Muscle of back (tissue), 11 donors: ENCODE results near the gene VSIG8. TPM values are rescaled to one million over a fixed set of nuclear protein-coding genes. Genes with fewer than 3 reads are reported as not detected.
A peak's percentile ranks its signal among the peaks of the same experiment; 100 is the strongest.

Source experiments
- DNase-seq, 3 donors: peaks; one replicate each; pipeline versions ENCODE4 v3.0.0 to v3.0.0-alpha.2; 2013
- polyA plus RNA-seq, 10 donors: library from polyadenylated mRNA; unstranded; fragments of 120-200 nt; gene quantifications; one replicate each; pipeline ENCODE4 v1.2.1, GENCODE V29; 2013; ENCODE audit not compliant: insufficient read length in 10 of 10

Gene VSIG8
- polyA plus RNA-seq, 10 donors = 0.12 TPM; not detected in 9

DNA sequence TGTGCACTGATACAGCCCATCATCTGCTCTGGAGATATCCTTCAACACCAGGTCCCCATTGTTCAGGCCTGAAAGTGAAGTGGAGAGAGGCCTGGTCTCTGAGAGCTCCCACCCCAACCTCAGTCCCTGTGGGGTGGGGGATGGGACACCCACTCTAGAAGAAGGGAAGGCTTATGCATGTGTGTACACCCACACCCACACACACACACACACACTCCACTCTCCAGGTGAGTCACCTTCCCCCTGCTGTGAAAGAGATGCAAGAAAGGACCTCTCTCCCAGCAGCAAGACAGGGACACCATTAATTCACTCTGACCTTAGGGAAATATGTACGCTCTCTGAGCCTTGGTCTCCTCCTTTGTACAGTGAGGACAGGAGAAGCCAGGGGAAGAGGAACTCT, 5.9 kb downstream of the VSIG8 start:
- no peak for DNase-seq

DNA sequence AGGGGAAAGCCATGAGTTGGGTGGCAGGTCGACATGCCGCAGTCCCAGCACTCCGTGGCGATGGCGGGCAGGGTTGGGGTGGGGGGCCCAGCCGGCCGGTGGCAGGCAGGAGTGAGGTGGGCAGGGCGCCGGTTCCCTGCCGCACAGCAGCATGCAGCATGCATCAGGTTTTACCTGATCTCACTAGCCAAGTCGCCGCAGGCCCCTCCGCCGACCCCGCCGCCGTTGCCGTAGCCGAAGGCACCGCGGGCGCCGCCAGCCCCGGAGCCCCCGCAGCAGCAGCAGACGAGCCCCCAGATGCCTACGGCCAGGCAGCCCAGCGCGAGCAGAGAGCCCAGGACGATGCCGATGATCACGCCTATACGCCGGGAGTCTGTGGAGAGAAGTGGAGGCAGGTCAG, 6.7 kb downstream of the VSIG8 start:
- DNase-seq = no peak

DNA sequence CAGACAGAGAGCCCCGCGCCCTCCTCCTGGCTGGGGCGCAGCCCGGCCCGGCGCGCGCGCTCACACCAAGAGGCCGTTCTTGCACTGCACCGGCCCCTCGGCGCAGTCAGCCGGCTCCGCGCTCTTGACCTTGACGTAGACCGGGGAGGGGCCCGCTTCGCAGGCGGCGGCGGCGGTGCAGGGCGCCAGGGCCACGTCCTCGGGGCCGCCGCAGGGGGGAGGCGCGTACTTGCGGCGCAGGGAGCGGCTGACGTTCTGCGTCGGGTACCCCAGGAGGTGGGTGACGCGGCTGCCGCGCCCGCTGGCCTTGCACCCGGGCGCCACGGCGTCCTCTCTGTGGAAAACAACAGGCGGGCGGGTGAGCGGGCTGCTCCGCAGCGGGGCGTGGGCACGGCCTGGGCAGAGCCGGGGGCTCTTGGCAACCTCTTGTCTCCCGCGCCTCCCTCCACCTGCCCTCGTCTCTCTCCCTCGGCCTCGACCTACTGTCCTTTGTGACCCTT, 7.7 kb downstream of the VSIG8 start:
- peak; percentile 72 to 95 (median 88) for DNase-seq

DNA sequence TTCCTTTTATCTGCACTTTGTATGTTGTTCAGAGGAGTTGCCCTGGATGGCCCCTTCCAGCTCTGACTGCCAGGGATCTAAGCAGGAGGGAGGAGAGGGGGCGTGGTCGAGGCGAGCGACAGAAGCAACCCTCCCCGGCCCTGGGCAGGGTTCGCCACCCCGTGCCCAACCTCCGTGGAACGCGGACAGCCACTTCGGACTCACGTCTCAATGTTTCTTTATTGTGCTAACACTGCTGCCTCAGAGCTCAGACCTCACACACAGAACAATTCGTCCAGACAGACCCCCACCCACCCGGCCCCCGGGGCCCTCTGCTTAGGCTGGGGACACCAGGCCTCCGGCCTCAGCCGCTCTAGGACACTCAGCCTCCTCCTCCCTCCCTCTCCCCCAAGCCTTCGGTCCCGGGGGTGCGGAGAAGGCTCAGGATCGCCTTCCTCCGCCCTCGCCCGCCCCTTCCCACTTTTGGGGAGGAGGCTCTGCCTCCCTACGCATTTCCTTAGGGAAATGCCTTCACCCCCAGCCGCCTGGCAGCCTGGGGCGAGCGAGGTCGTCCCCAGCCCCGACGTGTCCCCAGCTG, 8.3 kb downstream of the VSIG8 start:
- peak; percentile 49 to 79 (median 64) for DNase-seq

DNA sequence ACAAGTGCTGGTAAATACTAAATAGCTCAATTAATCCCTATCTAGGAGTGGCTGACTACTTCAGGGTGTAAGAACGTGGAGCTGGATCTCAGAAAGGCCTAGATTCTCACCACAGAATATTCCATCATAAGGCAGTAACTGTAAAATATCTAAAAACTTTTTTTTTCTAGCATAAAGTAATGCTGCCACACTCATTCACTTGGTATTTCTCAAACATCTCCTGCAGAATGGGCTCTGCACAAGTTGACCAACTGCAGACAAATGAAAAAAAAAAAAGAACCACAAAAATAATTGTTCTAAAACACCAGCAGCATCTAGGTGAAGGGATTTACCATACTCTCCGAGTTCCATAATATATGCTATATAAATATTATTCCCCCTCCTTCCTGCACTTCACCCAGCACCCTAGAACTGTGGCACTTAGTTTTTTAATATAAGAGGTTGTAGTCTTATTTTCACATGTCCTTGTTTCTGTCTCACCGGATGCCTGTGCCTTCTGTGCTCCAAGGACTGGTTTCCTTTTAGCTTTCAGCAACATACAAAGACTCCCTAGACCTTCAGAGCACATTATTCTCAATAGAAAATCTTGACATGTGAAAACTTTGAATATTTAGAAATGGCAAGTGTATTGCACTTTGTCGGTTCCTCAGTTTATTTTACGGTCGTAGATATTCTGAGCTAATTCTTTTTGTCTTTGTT, 8.9 kb downstream of the VSIG8 start:
- DNase-seq = no peak

DNA sequence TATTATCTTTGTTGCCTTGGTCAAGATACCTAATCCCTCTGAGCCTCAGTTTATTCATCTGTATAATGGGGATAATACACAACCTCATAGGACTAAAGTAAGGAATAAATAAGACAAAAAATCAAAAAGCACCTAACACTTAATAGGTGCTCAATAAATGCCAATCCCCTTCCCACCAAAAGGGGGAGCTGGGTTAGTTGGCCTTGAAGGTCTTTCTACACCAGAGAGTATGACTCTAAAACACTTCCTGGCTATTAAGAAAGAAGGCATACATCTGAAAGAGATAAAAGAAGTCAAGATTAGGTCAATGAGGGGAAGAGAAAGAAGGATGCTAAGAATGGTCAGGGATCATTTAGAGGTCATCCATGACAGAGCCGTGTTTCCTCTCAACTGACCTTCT, 11.1 kb downstream of the VSIG8 start:
- no peak for DNase-seq

DNA sequence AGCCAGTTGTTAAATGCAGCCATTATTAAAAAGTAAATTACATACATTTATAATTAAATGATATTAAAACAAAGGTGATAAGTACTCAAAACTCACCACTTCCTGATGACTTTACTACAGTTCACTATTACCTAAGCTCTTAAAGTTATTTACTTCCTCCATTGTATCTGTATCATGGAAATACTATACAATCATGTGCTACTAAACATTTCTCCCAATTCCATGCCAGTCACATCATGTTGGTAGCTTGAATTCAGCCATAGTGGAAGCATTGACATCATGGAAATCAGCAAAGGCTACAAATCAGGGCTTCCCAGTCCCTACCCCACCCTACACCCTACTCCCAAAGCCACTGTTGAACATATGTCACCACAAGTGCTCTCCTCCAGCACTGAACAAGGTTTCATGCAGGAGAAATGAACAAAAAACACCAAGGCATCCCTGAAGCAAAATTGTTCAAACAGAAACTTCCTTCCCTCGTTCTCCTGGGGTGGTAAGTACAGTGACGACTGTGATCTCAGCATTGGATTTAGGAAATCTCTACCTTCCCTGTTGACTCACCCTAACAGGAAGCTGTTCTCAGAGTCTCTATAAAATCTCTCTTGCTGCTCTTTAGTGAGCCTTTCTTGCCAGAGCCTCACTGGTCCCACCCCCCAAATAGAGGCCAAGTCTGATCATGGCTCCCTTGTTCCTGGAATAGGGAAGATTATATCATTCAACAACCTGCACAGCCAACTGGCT, 12.7 kb downstream of the VSIG8 start:
- DNase-seq = no peak

DNA sequence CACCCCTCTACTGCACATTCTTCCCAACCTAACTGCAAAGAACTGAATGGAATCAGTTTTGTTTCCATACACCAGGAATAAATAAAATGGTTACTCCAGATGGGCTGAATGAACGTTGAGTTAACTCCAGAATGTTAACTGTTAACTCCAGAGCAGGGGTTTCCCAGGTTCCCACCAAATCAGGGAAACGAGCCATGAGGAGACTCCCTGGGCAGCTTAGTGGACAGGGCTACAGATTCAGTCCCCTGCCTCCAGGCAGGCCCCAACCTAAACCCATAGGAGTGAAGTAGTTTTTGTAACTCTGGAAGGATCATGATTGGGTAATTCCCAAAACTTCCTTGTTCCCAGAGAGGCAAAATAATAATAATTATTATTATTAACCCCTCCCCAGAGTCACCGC, 14.1 kb downstream of the VSIG8 start:
- no peak for DNase-seq

DNA sequence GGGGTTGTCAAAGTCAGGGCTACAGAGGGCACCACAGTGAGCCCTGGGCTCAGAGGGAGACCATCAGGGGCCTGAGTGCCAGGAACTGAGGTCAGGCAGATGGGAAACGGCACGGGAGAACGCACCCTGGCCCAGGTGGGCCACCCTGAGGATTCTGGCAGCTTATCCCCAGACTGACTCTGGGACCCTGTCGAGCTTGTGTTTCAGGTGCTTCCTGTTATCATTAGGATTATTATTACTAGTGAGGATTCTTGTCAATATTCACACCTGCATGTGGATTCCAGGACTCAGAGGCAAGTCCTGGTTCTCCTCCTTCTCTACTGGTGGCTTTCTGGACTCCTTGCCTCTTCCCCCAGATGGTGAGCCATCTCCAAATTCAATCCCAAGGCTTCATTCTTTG, 15.2 kb downstream of the VSIG8 start:
- DNase-seq = no peak

DNA sequence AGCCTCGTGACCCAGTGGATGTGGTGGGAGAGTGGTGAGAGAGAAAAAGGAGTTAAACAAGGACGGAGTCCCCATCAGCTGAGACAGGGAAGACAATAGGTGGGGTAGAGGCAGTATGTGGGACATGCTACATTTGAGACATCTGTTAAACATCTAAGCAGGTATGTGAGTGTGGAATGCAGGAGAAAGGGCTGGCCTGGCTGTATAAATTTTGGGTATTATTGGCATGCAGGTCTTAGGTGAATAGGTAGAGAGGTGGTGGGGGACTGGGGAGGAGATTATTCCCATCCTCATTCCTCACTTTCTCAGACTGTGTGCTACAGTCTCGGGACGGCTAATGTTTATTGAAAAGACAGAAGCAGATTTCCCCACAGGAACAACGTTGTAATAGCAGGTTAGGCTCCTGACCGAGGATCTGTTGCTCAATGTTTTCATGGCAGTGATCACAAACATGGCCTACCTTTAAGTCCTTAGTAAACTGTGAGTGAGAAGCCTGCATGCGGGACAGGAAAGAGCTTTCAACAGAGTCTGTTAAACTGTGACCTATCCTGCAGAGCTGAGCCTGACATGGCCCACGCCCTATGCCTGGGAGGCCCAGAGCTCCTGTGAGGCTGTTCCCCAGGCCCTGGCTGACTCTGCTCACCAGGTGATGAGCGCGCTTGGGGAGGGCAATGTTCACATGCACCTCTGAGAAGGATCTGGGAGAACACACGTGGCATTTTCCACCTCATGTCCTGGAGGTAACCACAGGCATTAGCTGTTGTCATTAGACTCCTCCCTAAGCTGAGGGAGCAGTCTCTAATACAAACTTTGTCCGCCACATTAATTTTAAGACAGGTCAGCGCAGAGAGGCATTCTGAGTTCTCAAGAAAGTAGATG, 16.5 kb downstream of the VSIG8 start:
- no peak for DNase-seq

DNA sequence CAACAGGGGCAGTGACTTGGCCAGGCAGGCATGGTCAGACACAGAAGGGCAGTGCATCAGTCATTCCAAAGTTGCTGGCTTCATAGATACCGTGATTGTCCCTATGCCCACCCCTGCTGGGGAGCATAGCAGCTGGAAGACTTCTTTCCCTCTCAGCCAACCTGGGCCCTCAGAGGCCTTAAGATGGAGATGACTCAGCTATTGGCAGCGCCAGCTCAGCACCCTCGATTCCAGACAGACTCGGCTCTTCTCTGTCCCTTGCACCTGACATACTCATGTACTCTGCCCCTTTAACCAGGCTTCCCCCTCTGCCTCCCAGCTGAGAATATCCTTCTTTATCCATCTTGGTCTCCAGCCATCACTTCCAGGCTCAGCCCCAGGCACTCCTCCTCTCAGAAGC, 19.0 kb downstream of the VSIG8 start:
- DNase-seq = no peak

DNA sequence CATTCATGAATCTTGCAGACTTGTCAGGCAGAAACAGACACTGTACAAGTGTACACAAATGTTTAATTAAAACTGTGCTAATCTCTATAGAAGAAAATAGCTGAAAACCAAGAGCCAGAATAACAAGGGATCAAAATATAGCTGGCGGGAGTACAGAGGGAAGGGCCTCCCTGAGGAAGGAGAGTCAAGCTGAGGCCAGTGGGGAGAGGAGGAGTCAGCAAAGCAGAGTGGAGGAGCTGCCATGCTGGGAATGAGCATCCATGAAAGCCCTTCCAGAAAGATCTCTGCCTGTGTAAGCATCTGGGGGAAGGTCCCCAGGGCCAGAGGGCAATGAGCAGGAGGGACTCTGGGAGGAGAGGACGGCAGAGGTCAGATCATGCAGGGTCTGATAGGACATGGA, 20.7 kb downstream of the VSIG8 start:
- DNase-seq = peak in 2 of 3 donors; percentile 20 to 70

DNA sequence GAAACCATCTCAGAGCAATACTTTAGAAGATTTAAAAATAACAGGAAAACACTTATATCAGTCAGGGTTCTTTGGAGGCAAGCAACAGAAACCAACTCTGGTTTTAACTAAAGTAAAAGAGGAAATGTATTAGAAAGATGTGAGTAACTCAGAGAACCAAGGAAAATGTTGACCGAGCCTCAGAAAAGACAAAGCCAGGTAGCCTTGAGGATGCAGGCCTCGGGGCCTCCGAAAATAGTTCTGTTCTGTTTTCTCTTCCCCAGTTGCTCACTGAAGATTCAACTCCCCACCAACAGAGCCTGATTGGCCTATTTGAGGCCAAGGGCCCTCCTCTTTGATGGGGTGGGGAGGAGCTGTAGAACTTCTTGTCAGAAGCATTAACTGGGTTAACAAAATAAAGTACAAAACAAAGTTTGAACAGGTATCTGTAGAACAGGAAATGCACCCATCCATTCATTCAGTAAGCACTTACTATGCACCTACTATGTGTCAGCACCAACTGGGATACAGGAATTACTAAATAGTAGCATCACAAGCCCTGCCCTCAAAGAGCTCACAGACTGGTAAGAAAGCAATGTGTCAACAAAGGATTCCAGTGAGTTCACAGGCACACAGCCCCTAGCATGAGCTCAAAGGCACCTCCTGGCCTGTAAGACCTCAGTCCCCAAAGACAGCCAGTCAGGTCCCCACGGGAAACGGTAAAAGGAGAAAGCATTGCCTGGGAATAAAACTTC, 23.2 kb downstream of the VSIG8 start:
- no peak for DNase-seq

DNA sequence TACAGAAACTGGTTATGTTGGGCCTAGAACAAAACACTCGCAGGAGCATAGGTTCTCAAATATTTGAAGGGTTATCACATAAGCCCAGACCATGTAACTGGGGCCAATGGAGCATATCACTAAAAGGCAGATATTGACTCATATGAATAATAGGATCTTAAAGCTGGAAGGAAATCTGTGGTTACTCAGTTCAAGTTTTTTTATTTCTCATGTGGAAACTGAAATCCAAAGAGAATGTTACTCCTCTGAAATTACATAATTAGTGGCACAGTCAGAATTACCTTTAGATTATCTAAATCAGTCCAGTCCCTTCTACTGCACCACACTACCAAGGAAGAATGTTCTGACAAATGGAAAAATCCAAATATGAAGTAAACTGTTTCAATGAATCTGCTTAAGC, 23.7 kb downstream of the VSIG8 start:
- no peak for DNase-seq

DNA sequence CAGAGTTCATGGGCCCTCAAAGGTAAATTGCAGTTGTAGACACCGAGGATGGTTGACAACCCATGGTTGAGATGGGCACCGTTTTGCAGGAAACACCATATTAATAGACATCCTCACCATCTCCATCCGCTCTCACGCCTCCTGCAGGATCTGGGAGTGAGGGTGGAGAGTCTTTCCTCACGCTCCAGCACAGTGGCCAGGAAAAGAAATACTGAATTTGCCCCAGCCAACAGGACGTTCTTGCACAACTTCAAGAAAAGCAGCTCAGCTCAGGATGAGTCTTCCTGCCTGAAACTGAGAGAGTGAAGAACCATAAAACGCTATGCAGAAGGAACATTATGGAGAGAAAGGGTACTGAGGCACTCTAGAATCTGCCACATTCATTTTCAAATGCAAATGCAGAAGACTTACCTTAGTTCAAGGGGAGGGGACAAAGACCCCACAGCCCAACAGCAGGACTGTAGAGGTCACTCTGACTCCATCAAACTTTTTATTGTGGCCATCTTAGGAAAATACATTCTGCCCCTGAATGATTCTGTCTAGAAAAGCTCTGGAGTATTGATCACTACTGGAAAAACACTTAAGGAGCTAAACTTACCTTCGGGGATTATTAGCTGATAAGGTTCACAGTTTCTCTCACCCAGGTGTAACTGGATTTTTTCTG, 26.5 kb downstream of the VSIG8 start:
- no peak for DNase-seq

DNA sequence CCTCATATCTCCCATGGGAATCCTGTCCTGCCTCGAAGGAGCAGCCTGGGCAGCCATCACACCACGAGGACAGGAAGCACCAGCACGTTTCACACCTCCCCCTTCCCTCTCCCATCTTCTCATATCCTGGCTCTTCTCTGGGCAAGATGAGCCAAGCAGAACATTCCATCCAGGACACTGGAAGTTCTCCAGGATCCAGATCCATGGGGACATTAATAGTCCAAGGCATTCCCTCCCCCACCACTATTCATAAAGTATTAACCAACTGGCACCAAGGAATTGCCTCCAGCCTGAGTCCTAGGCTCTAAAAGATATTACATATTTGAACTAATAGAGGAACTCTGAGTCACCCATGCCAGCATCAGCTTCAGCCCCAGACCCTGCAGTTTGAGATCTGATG, 27.1 kb downstream of the VSIG8 start:
- DNase-seq = no peak

DNA sequence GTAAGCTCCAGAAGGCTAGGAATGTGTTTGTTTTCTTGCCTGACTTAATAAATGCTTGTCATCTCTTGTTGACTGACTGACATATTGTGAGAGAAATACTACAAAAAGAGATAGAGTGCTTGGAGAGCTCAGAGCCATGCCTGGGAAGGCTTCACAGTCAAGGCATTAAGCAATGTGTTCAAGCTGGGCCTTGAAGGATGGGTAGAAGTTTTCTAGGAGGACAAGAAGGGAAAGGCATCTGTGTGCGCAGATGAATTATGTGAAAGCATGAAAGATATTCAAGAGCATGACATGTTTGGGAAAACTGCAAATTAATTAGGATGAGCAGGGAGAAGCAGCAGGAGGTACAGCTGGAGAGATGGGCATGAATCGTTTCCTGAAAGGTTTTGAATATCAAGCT, 30.1 kb downstream of the VSIG8 start:
- DNase-seq = no peak

DNA sequence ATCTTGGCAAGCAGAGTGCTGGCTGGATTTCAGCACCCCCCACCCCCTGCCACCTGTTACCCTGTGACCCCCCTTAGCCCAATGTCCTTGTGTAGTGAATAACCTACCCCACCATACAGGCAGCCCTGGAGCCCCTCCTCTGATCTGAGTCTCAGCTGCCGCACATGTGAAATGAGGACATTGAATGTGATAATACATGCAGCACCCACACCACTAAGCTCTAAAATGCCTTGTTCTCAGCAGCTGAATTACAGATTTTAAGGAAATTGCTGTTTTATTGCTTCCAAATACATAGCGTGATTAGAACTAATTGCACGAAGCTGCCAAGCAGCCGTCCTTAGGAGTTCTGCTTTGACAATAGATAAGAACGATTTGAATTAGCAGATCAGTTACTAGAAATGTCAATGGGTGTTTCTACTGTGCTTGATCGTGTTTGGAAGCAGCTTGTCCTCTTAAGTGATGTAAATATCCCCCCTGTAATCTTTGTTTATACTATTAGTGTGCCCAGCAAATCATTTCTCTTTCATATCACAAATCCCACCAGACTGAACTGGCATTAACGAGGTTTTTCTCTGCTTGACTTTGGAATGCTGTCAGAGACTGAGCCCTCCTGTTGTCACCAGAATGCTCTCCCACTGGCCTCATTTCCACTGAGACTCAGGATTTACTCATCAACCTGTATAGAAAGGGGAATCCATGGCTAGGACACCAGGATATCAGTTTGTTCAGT, 30.9 kb downstream of the VSIG8 start:
- DNase-seq = no peak

DNA sequence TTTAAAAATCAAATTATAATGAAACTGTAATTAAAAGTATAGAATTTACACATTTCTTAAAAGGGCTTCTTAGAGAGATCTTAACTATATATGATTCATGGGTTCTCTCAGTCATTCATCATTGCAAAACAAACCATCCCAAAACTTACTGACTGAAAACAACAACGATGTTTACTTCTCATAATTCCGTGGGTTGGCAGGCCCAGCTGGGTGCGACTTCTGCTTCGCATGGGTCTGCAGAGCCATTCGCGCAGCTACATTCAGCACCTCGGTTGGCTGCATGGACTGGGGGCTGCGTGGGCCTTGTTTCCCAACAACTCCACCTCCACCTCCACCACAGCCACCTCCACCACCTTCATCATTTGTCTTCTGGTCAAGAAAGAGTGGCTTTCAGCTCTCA, 31.7 kb downstream of the VSIG8 start:
- DNase-seq = no peak
